GM18526 (cell line): Measurements from ENCODE around the gene ETNK2.

Source experiments
- POLR2A ChIP-seq: IDR thresholded peaks from 3 replicates; pipeline ENCODE4 v1.6.1; 2011; ENCODE audit not compliant: insufficient read length; ENCODE audit errors: extremely low read depth

The ETNK2 gene

GRCh38 chr1:204188959-204189639 lies 37.3 kb upstream of the ETNK2 start:
- no peak for TF ChIP-seq POLR2A

GRCh38 chr1:204186597-204186996 lies 34.8 kb upstream of the ETNK2 start:
- TF ChIP-seq POLR2A = no peak

GRCh38 chr1:204181116-204181515 lies 29.3 kb upstream of the ETNK2 start:
- no peak for TF ChIP-seq POLR2A

- no peak for TF ChIP-seq POLR2A
Observed at GRCh38 chr1:204180133-204180532, 28.3 kb upstream of the ETNK2 start.

GRCh38 chr1:204178487-204179281 lies 26.8 kb upstream of the ETNK2 start:
- no peak for TF ChIP-seq POLR2A

GRCh38 chr1:204177133-204177532 lies 25.3 kb upstream of the ETNK2 start:
- no peak for TF ChIP-seq POLR2A

- TF ChIP-seq POLR2A = no peak
Observed at GRCh38 chr1:204176049-204176448, 24.2 kb upstream of the ETNK2 start.

- TF ChIP-seq POLR2A = no peak
Observed at GRCh38 chr1:204174958-204175357, 23.1 kb upstream of the ETNK2 start.

GRCh38 chr1:204172404-204173029 lies 20.7 kb upstream of the ETNK2 start:
- no peak for TF ChIP-seq POLR2A

- no peak for TF ChIP-seq POLR2A
Observed at GRCh38 chr1:204171751-204172178, 19.9 kb upstream of the ETNK2 start.

- TF ChIP-seq POLR2A = no peak
Observed at GRCh38 chr1:204170494-204171155, 18.8 kb upstream of the ETNK2 start.

GRCh38 chr1:204169858-204170257 lies 18.0 kb upstream of the ETNK2 start:
- no peak for TF ChIP-seq POLR2A

GRCh38 chr1:204167730-204168129 lies 15.9 kb upstream of the ETNK2 start:
- no peak for TF ChIP-seq POLR2A

- TF ChIP-seq POLR2A = no peak
Observed at GRCh38 chr1:204166219-204166618, 14.4 kb upstream of the ETNK2 start, which contains the start of gene REN. Gene REN, minus strand, starts transcription at chr1:204166337. Its CDS starts 44 bp downstream, at chr1:204166293.

GRCh38 chr1:204162494-204163074 lies 10.7 kb upstream of the ETNK2 start:
- no peak for TF ChIP-seq POLR2A
